ENCODE measurements around the gene SNED1.

Gene SNED1

DNA sequence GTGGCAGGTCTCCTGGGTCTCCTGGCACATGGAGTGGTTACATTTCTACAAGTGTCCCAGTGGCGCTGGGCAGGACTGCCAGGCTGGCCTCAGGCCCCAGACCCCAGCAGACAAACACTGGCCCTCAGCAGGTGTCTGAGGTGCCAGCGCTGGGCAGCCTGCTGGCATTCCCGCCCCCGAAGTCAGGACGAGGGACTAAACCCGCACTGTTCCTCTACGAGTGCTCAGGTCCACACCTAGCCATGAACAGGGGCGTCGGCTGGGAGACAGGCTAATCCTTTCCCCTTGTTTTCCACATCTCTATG is 12.8 kb downstream of the SNED1 start:
- DNase-seq (ENCODE audit: low read depth): no peak
- H3K4me3 ChIP-seq (ENCODE audit: low read length): no peak overlapping the region
- TF ChIP-seq, protein P1, sequence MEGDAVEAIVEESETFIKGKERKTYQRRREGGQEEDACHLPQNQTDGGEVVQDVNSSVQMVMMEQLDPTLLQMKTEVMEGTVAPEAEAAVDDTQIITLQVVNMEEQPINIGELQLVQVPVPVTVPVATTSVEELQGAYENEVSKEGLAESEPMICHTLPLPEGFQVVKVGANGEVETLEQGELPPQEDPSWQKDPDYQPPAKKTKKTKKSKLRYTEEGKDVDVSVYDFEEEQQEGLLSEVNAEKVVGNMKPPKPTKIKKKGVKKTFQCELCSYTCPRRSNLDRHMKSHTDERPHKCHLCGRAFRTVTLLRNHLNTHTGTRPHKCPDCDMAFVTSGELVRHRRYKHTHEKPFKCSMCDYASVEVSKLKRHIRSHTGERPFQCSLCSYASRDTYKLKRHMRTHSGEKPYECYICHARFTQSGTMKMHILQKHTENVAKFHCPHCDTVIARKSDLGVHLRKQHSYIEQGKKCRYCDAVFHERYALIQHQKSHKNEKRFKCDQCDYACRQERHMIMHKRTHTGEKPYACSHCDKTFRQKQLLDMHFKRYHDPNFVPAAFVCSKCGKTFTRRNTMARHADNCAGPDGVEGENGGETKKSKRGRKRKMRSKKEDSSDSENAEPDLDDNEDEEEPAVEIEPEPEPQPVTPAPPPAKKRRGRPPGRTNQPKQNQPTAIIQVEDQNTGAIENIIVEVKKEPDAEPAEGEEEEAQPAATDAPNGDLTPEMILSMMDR (conservative IDR thresholded peaks at IDR 0.05; ENCODE audit: low read depth, low read length): no peak

DNA sequence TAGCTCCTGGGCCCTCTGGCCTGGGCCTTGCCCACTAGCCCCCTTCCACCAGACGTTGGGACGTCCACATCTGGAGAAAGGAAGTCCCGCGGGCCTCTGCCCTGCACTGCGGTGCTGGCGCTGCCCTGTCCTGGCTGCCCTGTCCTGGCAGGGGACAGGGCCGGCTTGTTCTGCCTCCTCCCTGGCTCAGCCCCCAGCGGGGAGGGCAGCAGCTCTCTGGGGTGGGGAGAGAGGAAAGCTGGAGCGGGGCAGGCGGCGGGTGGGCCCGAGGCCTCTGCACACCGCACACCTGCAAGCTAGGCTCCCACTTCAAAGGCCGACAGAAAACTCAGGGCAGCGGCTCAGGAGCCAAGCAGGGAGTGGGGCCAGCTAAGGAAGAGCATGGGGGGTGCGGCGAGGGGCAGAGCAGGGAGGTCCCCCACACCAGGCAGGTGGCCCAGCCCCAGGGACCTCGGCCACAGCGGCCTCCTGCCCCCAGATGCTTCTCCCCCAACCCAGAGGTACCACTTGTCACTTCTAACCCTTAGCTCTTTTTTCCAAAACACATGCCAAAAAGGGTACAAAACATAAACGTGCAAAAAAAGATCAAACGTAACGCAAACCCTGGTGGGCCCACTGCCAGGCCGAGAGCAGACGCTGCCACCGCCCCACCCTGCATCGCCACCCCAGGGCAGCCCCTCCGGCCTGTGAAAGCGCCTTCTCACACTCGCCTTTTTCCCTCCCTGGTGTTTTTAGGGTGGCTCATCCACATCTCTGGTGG is 13.5 kb downstream of the SNED1 start:
- no peak for DNase-seq (ENCODE audit: low read depth)
- TF ChIP-seq, protein P1 (conservative IDR thresholded peaks at IDR 0.05; ENCODE audit: low read depth, low read length): no peak
- H3K4me3 ChIP-seq (ENCODE audit: low read length): no peak overlapping the region

DNA sequence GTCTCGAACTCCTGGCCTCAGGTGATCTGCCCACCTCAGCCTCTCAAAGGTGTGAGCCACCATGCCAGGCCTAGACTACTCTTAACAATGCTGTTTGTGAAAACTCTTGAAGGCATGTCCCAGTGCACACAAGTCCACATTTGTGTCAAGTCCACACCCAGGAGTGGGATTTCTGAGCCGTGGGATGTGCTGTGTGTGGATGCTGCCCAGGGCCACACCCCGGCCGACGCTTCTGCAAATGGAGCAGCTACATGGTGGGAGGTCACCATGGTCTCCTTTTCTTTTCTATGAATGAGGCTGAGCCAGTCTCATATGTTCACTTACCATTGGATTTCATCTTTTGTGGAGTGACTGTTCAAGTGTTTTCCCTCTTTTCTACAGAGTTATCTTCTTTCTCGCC is 15.8 kb downstream of the SNED1 start:
- DNase-seq (ENCODE audit: low read depth): no peak
- H3K4me3 ChIP-seq (ENCODE audit: low read length): no peak overlapping the region
- TF ChIP-seq, protein P1 (conservative IDR thresholded peaks at IDR 0.05; ENCODE audit: low read depth, low read length): no peak

DNA sequence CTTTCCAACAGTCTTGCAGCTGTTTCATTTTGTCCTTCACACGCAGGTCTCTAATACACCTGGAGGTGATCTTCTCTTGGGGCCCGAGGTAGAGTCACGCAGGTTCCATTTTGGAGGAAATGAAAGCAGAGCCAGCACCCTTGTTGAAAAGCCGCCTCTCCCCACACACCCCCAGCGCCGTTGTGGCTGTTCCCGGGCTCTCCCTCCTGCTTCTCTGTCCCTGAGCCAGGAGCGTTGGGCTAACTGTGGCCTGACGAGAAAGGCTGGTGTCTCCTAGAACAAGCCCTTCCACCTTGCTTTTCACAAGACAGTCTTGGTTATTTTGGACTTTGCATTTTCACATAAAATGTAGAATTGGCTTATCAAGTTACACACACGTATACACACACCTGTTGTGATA is 16.3 kb downstream of the SNED1 start:
- no peak overlapping the region for H3K4me3 ChIP-seq (ENCODE audit: low read length)
- no peak for DNase-seq (ENCODE audit: low read depth)
- TF ChIP-seq, protein P1 (conservative IDR thresholded peaks at IDR 0.05; ENCODE audit: low read depth, low read length): no peak

GRCh38 chr2:241015439-241015838 is 17.0 kb downstream of the SNED1 start:
- DNase-seq (ENCODE audit: low read depth): no peak
- TF ChIP-seq, protein P1 (conservative IDR thresholded peaks at IDR 0.05; ENCODE audit: low read depth, low read length): no peak
- no peak overlapping the region for H3K4me3 ChIP-seq (ENCODE audit: low read length)

DNA sequence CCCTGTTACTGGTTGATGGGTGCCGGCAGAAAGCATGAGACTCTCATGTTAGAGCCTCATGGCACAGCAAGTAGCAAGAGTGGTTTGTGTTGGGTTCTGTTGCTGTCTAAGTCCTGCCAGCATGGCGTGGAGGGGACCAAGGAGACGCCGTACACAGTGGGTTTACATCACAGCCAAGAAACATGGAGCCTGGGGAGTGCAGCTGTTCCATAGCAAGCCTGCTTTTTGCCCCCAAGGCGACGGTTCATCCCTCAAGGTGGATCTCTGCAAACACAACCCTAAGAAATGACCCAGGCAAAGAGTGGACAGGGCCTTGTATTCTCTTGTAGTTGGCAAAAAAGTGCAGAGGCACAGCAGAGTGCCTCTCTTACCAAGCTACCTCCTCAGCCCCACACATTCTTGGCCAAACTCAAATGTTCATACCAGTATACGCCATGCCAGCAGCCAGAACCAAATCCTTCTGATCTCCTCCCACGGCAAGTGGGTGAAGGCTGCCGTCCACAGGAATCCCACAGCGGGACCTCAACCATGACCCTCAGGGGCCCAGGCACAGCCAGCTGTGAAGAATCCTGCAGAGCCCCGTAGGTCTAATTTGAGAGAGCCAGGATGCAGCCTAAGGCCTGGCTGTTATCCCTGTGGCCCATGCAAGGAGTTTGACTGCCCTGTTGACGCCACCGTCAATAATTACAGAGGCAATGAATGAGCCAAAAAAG is 19.0 kb downstream of the SNED1 start:
- TF ChIP-seq, protein P1 (conservative IDR thresholded peaks at IDR 0.05; ENCODE audit: low read depth, low read length): no peak
- no peak overlapping the region for H3K4me3 ChIP-seq (ENCODE audit: low read length)
- DNase-seq (ENCODE audit: low read depth): no peak
